ENCODE data around the gene DSPP. TPM values are rescaled to one million over a fixed set of nuclear protein-coding genes. Genes with fewer than 3 reads are reported as not detected.

Gene DSPP
- total and polyA plus RNA-seq, 2 of the 8 experiments (the other 6 are each of a cell fraction or from before 2014, with no cell fraction given): not detected

DNA sequence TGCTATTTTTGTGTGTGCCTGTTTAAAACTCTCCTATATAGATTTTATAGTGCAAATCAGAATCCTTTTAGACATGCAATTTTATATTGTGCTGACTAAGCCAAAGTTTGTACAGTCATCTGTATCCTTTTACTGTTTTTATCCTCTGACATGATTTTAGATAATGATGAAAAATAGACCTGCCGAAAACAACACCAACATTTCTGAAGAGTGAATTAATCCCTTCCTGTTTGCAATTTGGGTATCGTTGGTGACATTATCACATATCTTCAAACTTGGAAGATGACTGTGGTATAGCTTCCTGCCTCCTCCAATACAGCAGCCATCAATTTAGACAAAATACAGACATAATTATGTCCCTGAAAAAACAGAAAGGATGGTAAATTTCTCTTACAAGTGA lies 28.9 kb upstream of the DSPP start:
- FAIRE-seq: no peak
- H4K8ac ChIP-seq (ENCODE audit: extremely low read depth, insufficient read depth, low read length): no peak overlapping the region
- DNase-seq (ENCODE audit: low read depth in 1 of 2, low spot score in 2 of 2): no peak
- H3K4me2 ChIP-seq (ENCODE audit: insufficient read depth in 1 of 2, low read depth in 2 of 2, low read length in 2 of 2): no peak overlapping the region
- H2AK5ac ChIP-seq (ENCODE audit: low read depth, low read length): no peak overlapping the region
- no peak for TF ChIP-seq GTF2F1 (IDR thresholded peaks at IDR 0.05; ENCODE audit: borderline replicate concordance, low read depth, low read length)
- no peak for TF ChIP-seq TBP (IDR thresholded peaks at IDR 0.05; ENCODE audit: low read depth, low read length)
- no peak for TF ChIP-seq CREB1 (IDR thresholded peaks at IDR 0.05)
- TF ChIP-seq EGR1 (IDR thresholded peaks at IDR 0.05; ENCODE audit: borderline replicate concordance, low read depth, low read length): no peak
- TF ChIP-seq FOSL1 (IDR thresholded peaks at IDR 0.05; ENCODE audit: insufficient read depth, low read depth, low read length): no peak
- TF ChIP-seq, protein P1, sequence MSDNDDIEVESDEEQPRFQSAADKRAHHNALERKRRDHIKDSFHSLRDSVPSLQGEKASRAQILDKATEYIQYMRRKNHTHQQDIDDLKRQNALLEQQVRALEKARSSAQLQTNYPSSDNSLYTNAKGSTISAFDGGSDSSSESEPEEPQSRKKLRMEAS (IDR thresholded peaks at IDR 0.05): no peak
- TF ChIP-seq SRF (IDR thresholded peaks at IDR 0.05; ENCODE audit: low read depth, low read length): no peak
- TF ChIP-seq, protein P2, sequence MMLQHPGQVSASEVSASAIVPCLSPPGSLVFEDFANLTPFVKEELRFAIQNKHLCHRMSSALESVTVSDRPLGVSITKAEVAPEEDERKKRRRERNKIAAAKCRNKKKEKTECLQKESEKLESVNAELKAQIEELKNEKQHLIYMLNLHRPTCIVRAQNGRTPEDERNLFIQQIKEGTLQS (IDR thresholded peaks at IDR 0.05; ENCODE audit: insufficient read depth, low read depth, low read length): no peak
- no peak for TF ChIP-seq SIRT6 (IDR thresholded peaks at IDR 0.05; ENCODE audit: low read length)
- TF ChIP-seq SUZ12 (IDR thresholded peaks at IDR 0.05; ENCODE audit: low read length): no peak
- no peaks in the 10 kb centered on the region for H4K20me1 ChIP-seq (replicated peaks in 1 of 2; ENCODE audit: control insufficient read depth in 1 of 2, insufficient read depth in 2 of 2, low read length in 2 of 2)
- no peak overlapping the region for H2BK15ac ChIP-seq (ENCODE audit: low read length)
- H3K4me1 ChIP-seq (replicated peaks in 1 of 4; ENCODE audit: control insufficient read depth in 3 of 4, insufficient read depth in 4 of 4, low read length in 3 of 4): no peaks in the 10 kb centered on the region
- no peaks in the 10 kb centered on the region for H3K27me3 ChIP-seq (replicated peaks in 1 of 4; ENCODE audit: control insufficient read depth in 3 of 4, extremely low read depth in 1 of 4, insufficient read depth in 3 of 4, low read length in 3 of 4)
- no peak overlapping the region for H4K5ac ChIP-seq (ENCODE audit: insufficient read length, low read depth, low read length)
- H2BK12ac ChIP-seq (ENCODE audit: low read depth, low read length): no peak overlapping the region
- H3K36me3 ChIP-seq (ENCODE audit: control insufficient read depth in 2 of 4, insufficient read depth in 4 of 4, low read length in 3 of 4): no peaks in the 10 kb centered on the region
- no peaks in the 10 kb centered on the region for H3K9me3 ChIP-seq (ENCODE audit: insufficient read depth in 2 of 2, low read depth in 1 of 2, low read length in 1 of 2)
- H3K56ac ChIP-seq (replicated peaks; ENCODE audit: insufficient read length, low read depth, low read length): no peak overlapping the region
- no peaks in the 10 kb centered on the region for H3K79me1 ChIP-seq (ENCODE audit: low read depth, low read length)
- ChIA-PET CTCF (ENCODE audit: partially characterized antibody) (interaction anchor here (1.2 kb wide), 1 partner anchor 280 kb away, joined by 3 read pairs; no protein-coding TSS in a partner anchor), POLR2A (ENCODE audit: partially characterized antibody) (no interaction called here)
- H2AFZ ChIP-seq (ENCODE audit: low read length): no peak overlapping the region; the same call in 1 of the 2 replicates
- H3K27ac ChIP-seq (ENCODE audit: low read depth, low read length): no peak overlapping the region
- H3K9ac ChIP-seq (replicated peaks in 1 of 4; ENCODE audit: extremely low read depth in 1 of 4, low read depth in 3 of 4, low read length in 3 of 4): no peak overlapping the region
- no peak overlapping the region for H2BK20ac ChIP-seq (ENCODE audit: low read length)
- H3K14ac ChIP-seq (ENCODE audit: insufficient read length): no peak overlapping the region
- H2BK120ac ChIP-seq (replicated peaks; ENCODE audit: low read depth, low read length): no peak overlapping the region
- no peak overlapping the region for H3K4me3 ChIP-seq (ENCODE audit: extremely low read depth in 1 of 4, insufficient read depth in 2 of 4, low read depth in 3 of 4, low read length in 4 of 4)
- H3K23ac ChIP-seq (ENCODE audit: insufficient read length): no peak overlapping the region
- no peak overlapping the region for H4K91ac ChIP-seq (replicated peaks; ENCODE audit: insufficient read length, low read length)
- H3K23me2 ChIP-seq (ENCODE audit: low read depth, low read length): no peaks in the 10 kb centered on the region
- WGBS, 2 experiments (ENCODE audit: extremely low coverage in 1 of 2, insufficient coverage in 1 of 2, insufficient read length in 1 of 2, insufficient replicate concordance in 2 of 2, low coverage in 1 of 2, low lambda C conversion rate in 2 of 2, missing lambda C conversion rate in 1 of 2): 91% methylated on average over 2 of the region's 2 CpGs; no CpG with 5 or more reads in 1 of the 2 experiments
- no peak overlapping the region for H3K18ac ChIP-seq (ENCODE audit: extremely low read depth, low read length)
- no peak overlapping the region for H3K4ac ChIP-seq (replicated peaks; ENCODE audit: insufficient read length, low read depth, low read length)
- no peak overlapping the region for H2BK5ac ChIP-seq (ENCODE audit: low read depth, low read length)
- no peaks in the 10 kb centered on the region for H3K79me2 ChIP-seq (ENCODE audit: control insufficient read depth in 1 of 2, insufficient read depth in 2 of 2, low read length in 2 of 2)
